Mesothelial cell of epicardium (in vitro differentiated cells): ENCODE results near the gene KANK4. TPM values are rescaled to one million over a fixed set of nuclear protein-coding genes. Genes with fewer than 3 reads are reported as not detected.
A peak's percentile ranks its signal among the peaks of the same experiment; 100 is the strongest.

Experiments
- DNase-seq, 2 experiments: peaks; one replicate each; pipeline ENCODE4 v3.0.0; 2021; ENCODE audit warnings: low spot score in 2 of 2; ENCODE audit not compliant: unreplicated experiment in 2 of 2
- H3K27ac Mint-ChIP-seq: 2 replicates; pipeline ENCODE4 v1.8.0; 2021; ENCODE audit warnings: mixed read lengths
- H3K27me3 Mint-ChIP-seq: 2 replicates; pipeline ENCODE4 v1.8.0; 2021; ENCODE audit warnings: low read depth, mixed read lengths
- H3K36me3 Mint-ChIP-seq: 2 replicates; pipeline ENCODE4 v1.8.0; 2021; ENCODE audit warnings: mixed read lengths
- H3K4me1 Mint-ChIP-seq: 2 replicates; pipeline ENCODE4 v1.8.0; 2021; ENCODE audit warnings: mixed read lengths
- H3K4me3 Mint-ChIP-seq: 2 replicates; pipeline ENCODE4 v1.8.0; 2021; ENCODE audit warnings: mild to moderate bottlenecking, moderate library complexity, mixed read lengths
- H3K9me3 Mint-ChIP-seq: 2 replicates; pipeline ENCODE4 v1.8.0; 2021; ENCODE audit warnings: mixed read lengths
- total RNA-seq: library from RNA; stranded (reverse); gene quantifications from 3 replicates; pipeline ENCODE4 v1.2.1, GENCODE V29; 2021
- TF ChIP-seq, protein P1 (sequence below): fragments of 200-600 bp; sonication (generic); IDR thresholded peaks from one replicate; pipeline ENCODE4 v1.5.0; 2021; ENCODE audit warnings: antibody characterized with exemption; ENCODE audit not compliant: unreplicated experiment

The KANK4 gene
- total RNA-seq, 1 donor from 2014 or later, result 34.3 TPM

DNA sequence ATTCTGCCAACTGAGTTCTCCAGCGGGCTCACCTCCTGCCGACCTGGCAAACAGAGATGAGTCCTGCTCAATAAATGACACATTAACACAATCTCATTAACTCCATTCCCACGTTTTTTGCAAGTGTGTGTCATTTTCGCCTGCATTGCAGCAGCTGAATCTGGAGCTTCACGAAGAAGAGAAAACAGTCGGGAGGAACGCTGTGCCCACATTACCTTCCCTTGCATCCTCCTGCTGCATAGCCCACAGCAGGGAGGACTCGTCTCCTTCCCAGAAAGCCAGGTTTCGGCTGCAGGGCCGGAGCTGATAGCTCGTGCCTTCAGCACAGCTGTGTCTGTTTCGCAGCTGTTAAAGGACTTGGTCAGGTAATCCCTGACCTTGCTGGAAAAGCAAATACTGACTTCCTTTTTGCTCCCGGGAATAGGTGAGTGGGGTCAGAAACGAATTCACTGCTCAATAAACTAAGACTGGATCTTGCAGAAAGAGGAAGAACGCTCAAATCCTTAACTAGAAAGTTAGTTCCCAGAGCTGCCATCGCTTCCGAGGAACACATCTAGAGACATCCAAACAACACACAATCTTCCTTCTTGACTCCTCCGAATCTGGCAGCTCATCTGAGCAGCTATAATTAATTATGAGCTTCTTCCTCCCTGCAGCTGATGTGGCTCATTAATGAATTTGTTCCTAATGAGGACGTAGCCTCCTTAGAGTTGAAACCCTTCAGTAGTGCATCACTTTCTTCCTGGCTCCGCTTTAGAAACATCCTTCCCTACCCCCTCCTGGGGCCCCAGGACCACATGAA is 33.0 kb downstream of the KANK4 start:
- TF ChIP-seq, protein P1, sequence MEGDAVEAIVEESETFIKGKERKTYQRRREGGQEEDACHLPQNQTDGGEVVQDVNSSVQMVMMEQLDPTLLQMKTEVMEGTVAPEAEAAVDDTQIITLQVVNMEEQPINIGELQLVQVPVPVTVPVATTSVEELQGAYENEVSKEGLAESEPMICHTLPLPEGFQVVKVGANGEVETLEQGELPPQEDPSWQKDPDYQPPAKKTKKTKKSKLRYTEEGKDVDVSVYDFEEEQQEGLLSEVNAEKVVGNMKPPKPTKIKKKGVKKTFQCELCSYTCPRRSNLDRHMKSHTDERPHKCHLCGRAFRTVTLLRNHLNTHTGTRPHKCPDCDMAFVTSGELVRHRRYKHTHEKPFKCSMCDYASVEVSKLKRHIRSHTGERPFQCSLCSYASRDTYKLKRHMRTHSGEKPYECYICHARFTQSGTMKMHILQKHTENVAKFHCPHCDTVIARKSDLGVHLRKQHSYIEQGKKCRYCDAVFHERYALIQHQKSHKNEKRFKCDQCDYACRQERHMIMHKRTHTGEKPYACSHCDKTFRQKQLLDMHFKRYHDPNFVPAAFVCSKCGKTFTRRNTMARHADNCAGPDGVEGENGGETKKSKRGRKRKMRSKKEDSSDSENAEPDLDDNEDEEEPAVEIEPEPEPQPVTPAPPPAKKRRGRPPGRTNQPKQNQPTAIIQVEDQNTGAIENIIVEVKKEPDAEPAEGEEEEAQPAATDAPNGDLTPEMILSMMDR, result no peak
- no peaks in the 10 kb centered on the region for H3K9me3 Mint-ChIP-seq
- DNase-seq, result no peak
- H3K4me3 Mint-ChIP-seq, result peak overlapping the region; percentile 34
- peaks cover 15% of the 10 kb centered on the region for H3K27me3 Mint-ChIP-seq
- H3K27ac Mint-ChIP-seq, result no peak overlapping the region
- no peaks in the 10 kb centered on the region for H3K36me3 Mint-ChIP-seq
- peaks cover 72% of the 10 kb centered on the region for H3K4me1 Mint-ChIP-seq

DNA sequence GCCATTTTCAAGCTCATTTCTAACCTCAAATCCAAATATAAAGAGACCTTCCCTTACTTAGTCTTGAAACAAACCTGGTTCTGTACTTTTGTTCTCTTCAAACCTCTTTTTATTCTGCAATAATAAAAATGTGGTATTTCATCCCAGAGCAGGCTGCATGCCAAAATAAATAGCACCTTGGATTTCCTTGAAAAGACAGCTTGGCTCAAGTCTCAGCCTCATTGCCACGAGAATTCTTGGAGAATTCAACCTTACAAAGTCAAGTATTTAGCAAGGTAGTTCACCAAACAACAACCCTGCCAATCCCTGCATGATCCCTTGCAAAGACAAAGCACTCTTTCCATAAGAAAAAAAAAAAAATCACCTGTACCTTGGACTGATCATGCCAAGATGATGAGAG is 33.8 kb downstream of the KANK4 start:
- Mint-ChIP-seq H3K4me3 (peak overlapping the region; percentile 34), H3K4me1 (peaks cover 72% of the 10 kb centered on the region), H3K9me3 (no peaks in the 10 kb centered on the region), H3K36me3 (peaks cover 6% of the 10 kb centered on the region), H3K27me3 (peaks cover 15% of the 10 kb centered on the region), H3K27ac (peak overlapping the region; percentile 41)
- no peak for DNase-seq
- TF ChIP-seq, protein P1, result no peak

DNA sequence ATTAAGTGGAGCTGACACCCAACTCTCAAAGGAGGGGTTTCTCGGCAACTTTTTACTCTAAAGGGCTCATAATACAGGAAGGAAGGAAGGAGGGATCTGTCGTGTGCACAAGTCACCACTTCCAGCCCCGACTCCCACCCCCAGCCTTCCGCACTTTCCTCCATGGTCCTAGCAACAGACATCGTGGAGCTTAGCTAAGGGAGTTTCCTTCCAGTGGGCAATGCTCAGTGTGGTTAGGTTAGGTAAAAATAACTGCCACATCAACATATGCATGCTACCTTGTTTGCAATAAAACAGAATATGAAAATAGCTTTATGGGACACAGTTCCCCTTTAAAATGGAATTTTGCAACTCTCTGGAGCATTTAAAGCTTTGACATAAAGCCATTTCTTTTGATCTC is 35.2 kb downstream of the KANK4 start:
- no peak overlapping the region for H3K4me3 Mint-ChIP-seq
- no peak for DNase-seq
- peaks cover 15% of the 10 kb centered on the region for H3K27me3 Mint-ChIP-seq
- TF ChIP-seq, protein P1, result no peak
- H3K9me3 Mint-ChIP-seq, result no peaks in the 10 kb centered on the region
- peaks cover 13% of the 10 kb centered on the region for H3K36me3 Mint-ChIP-seq
- H3K27ac Mint-ChIP-seq, result no peak overlapping the region
- H3K4me1 Mint-ChIP-seq, result peaks cover 84% of the 10 kb centered on the region

DNA sequence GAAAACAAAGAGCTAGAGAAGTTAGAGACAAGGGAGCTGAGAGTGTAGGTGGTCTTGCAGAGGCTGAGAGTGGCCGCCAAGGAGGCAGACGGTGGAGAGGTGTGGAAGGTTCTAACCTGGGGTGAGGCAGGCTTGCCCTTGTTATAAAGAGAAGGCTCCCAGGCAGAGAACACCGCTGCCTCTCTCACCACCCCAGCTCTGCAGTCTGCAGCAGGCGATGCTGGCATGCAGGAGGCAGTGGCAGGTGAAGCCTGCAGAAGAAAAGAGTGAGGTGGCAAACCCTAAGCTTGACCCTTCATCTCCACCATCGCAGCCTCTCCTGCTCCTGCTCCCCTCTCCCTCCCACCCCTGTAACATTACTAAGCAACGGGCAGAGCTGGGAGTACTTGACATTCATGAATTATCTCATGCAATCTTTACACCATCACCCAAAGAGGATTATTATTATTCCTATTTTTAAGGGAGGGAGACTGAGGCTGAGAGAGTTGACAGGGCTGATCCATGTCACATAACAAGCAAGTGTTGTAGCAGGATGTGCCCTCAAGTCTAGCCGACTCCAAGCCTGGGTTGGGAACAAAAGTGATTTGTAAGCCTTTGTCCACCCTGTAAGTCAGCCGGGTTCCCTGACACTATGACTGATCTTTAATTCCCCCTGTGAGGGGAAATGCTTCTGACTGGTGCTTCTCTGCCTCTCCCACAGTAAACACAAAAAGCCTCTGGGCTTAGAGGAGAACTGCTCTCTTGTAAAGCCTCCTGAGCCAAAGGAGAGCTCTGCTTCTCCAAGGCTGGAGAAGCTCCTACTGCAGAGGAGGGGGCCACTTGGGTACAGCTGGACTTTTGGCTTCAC is 36.1 kb downstream of the KANK4 start:
- Mint-ChIP-seq H3K27me3 (peaks cover 15% of the 10 kb centered on the region), H3K27ac (peak overlapping the region; percentile 52)

DNA sequence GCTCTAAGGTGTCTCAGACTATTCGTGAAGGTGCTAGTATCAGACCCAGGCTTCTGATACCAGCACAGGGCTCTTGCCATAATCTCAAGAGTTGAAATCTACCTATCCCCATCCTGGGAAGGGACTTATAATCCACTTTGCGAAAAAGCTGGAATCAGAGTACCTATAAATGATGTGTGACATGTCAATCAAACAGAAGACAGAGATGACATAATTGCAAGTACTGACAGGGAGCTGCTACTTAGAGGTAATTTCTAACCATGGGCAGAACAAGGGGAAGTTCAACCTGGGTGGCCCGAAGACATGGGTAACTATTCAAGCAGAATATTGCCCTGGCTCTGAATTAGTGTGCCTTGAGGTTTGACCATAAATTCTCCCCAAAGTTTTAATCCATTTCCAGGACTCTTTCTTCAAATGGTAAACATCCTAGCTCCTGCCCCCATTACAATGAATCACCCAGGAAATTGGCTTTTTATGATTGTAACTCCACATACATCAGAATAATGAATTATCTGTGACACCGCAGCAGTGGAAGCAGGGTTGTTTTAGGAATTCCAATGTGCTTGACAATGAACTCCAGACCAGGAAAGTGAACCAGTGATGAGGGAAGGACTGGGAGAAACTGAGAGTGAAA is 37.2 kb downstream of the KANK4 start:
- Mint-ChIP-seq H3K27me3 (peaks cover 9% of the 10 kb centered on the region), H3K4me3 (no peak overlapping the region), H3K36me3 (peaks cover 19% of the 10 kb centered on the region), H3K4me1 (peaks cover 79% of the 10 kb centered on the region), H3K27ac (no peak overlapping the region), H3K9me3 (peaks cover 2% of the 10 kb centered on the region)
- DNase-seq, result no peak
- TF ChIP-seq, protein P1, result no peak

More for the DNA sequence above, 36.1 kb downstream of the KANK4 start:
- no peaks in the 10 kb centered on the region for H3K9me3 Mint-ChIP-seq
- no peak overlapping the region for H3K4me3 Mint-ChIP-seq
- no peak for DNase-seq
- H3K4me1 Mint-ChIP-seq, result peaks cover 81% of the 10 kb centered on the region
- H3K36me3 Mint-ChIP-seq, result peaks cover 13% of the 10 kb centered on the region
- TF ChIP-seq, protein P1, result no peak
